GM20000 (cell line): ENCODE data around the gene GRIK4.

Experiments used
- DNase-seq: peaks from one replicate; pipeline ENCODE4 v3.0.0; 2012; ENCODE audit warnings: low spot score
- TF ChIP-seq, protein P1 (sequence below): IDR thresholded peaks from 2 replicates; pipeline ENCODE4 v1.5.1; 2012; ENCODE audit warnings: mild to moderate bottlenecking, control low read depth; ENCODE audit errors: extremely low read depth, missing control alignments

Gene GRIK4

DNA sequence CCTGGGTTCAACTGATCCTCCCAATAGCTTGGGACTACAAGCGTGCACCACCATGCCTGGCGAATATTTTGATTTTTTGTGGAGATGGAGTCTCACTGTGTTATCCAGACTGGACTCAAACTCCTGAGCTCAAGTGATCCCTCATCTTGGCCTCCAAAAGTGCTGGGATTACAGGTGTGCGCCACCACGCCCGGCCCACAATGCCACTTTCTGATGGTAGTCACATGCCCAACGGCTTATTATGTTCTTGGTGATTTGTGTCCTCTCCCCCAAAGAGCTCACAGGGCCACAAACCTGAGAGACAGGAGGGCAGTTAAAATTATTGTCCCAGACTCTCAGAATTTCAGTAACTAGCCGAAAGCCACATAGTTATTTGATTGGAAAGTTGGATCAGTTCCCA is 9.6 kb downstream of the GRIK4 start:
- TF ChIP-seq, protein P1, sequence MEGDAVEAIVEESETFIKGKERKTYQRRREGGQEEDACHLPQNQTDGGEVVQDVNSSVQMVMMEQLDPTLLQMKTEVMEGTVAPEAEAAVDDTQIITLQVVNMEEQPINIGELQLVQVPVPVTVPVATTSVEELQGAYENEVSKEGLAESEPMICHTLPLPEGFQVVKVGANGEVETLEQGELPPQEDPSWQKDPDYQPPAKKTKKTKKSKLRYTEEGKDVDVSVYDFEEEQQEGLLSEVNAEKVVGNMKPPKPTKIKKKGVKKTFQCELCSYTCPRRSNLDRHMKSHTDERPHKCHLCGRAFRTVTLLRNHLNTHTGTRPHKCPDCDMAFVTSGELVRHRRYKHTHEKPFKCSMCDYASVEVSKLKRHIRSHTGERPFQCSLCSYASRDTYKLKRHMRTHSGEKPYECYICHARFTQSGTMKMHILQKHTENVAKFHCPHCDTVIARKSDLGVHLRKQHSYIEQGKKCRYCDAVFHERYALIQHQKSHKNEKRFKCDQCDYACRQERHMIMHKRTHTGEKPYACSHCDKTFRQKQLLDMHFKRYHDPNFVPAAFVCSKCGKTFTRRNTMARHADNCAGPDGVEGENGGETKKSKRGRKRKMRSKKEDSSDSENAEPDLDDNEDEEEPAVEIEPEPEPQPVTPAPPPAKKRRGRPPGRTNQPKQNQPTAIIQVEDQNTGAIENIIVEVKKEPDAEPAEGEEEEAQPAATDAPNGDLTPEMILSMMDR = no peak
- no peak for DNase-seq

DNA sequence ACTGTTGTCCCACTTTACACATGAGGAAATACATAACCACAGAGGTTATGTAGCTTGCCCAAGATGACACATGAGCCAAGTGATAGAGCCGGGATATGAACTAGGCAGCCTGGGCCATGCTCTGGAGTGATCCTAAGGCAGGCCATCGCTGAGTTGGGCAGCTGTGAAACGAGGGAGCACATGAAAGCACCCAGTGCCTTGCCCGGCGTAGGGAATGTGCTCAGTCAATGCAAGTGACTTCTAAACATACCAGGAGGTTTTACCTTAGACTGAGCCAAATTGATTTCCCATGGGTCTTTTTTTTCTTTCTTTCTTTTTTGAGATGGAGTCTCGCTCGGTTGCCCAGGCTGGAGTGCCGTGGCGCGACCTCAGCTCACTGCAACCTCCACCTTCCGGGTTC is 10.5 kb downstream of the GRIK4 start:
- TF ChIP-seq, protein P1 = no peak
- no peak for DNase-seq

DNA sequence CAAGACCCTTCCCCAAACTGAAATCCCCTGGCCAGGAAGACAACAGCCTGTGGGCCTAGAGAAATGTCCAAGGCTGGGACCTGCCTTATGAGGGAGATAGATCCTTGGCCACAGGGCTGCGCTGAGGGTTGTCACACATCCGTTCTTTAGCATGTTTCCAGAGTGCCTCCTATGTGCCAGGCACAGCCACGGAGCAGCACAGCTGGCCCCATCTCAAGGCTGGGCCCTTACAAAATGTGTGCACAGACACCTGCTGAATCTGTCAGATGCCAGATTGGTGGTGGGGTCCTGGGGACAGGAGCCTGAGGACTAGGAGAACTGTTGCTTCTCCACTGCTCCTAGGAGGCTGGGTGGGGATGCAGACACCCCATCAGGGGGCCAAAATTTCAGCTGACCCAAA is 11.2 kb downstream of the GRIK4 start:
- TF ChIP-seq, protein P1 = no peak
- no peak for DNase-seq

DNA sequence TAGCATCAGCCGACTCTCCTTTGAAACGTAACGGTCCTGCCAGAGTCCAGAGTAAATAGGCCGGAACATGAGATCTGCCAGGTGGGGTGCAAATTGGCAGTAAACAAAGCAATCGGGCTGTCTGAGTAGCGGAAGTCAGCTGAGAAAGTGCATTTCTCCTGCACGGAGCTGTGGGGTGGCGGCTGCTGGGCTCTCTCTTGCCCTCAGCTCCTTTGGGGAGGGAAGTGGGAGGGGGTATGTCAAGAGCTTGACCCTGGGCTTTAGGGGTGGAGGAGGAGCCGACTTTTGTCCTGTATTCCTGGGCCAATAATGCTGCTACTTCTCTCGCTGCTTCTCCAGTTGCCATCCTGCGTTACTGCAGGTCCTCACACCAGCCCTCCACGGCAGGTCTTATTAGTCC is 11.6 kb downstream of the GRIK4 start:
- TF ChIP-seq, protein P1 = no peak
- no peak for DNase-seq

DNA sequence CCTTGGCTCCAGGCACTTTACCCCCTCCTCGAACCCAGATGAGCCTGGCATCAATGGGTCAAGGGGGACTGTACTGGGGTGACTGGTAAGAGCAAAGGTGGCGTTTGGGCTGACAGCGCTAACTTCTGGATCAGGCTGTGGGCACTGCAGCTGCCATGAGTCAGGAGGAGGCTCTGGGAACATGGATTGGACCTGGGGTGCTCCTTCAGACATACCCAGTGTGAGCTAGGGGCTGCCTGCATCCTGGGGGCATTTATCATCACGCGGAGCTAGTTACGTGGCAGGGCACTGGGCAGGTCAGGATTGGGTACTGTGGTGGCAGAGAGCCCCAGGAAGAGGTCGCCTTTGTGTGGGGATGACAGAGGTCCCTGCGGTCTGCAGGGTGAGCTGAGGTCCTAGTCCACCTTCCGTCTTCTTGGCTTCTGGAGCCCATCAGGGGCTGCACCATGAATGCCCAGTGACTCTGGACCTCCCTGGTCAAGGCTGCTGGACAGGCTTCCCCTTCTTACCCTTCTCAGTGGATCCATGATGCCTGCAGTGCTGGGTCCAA is 13.1 kb downstream of the GRIK4 start:
- no peak for DNase-seq
- TF ChIP-seq, protein P1 = no peak

DNA sequence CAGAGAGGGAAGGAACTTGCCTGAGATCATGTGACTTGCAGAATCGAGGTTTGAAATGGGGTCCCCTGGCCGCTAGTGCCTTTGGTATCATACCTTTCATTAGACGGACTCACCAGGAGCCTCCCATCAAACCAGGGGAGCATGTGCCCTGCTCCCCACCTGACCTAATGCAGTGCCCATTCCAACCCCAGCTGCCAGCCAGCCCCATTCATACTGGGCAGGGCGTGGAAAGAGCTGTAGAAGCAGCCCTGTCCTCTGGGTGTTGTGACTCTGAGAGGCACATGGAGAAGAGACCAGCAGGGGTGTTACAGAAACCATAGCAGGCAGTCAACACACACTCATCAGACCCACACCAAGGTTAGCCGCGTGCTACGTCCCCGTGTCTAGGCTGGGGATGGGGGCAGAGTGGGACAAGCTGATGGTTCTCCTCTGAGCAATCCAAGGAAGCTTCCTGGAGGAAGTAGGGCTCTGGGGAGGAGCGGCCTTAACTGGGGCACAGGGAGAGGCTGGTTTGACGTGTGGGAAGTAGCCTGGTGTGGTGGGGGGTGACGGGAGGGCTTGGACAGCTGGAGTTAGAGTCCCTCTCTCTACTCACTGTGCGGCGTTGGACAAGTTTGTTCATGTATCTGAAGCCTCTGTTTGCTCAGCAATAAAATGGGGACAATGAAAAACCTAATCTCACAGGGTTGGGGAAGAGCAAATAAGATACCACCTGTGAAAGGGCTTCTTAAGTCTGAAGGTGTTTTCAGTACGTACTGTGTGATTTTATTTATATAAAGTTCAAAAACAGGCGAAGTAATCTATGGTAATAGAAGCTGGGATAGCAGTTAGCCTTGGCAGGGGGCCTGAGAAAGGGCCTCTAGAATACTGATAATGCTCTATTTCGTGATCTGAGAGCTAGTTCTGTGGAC is 14.0 kb downstream of the GRIK4 start:
- TF ChIP-seq, protein P1 = no peak
- no peak for DNase-seq

DNA sequence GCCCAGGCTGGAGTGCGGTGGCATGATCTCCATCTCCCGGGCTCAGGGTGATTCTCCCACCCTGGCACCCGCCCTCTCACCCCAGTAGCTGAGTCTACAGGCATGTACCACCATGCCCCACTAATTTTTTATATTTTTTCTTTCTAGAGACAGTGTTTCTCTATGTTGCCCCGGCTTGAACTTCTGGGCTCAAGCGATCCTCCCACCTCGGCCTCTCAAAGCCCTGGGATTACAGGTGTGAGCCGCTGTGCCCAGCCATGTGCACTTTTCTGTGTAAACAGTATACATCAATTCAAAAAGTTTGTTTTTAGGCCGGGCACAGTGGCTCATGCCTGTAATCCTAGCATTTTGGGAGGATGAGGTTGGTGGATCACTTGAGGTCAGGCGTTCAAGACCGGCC is 14.7 kb downstream of the GRIK4 start:
- DNase-seq = no peak
- TF ChIP-seq, protein P1 = no peak
